ENCODE measurements around the gene USP9X.
A peak's percentile ranks its signal among the peaks of the same experiment; 100 is the strongest.
"Not testable (repeated sequence)": the region's sequence is repeated elsewhere in the genome, so short reads cannot be mapped to it uniquely, and the experiment has no call there.

Gene USP9X

DNA sequence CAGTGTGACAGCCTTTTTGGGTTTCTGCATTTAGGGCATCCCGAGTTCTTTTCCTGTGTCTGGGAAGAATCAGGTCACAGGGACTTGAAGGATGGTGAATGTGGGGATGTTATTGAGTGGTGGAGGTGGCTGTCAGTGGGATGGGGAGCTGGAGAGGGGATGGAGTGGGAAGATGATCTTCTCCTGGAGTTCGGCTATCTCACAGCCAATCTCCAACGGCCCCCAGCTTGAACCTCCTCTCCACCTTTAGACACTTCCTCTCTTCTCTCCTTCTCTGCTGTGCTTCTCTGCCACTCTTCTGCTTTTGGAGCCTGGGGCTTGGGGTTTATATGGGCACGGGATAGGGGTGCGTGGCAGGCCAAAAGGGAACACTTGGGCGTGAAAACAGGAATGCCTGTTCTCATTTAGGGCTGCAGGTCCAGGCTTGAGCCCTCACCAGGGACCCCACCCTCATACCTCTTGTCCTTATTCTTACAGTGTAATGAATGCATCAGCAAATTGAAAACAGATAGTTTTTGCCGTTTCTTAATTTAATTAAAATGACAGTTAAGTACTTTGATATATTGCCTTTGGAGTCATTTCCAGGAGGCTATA, 37.5 kb downstream of the USP9X start:
- no peak for DNase-seq (ENCODE audit: low spot score)

DNA sequence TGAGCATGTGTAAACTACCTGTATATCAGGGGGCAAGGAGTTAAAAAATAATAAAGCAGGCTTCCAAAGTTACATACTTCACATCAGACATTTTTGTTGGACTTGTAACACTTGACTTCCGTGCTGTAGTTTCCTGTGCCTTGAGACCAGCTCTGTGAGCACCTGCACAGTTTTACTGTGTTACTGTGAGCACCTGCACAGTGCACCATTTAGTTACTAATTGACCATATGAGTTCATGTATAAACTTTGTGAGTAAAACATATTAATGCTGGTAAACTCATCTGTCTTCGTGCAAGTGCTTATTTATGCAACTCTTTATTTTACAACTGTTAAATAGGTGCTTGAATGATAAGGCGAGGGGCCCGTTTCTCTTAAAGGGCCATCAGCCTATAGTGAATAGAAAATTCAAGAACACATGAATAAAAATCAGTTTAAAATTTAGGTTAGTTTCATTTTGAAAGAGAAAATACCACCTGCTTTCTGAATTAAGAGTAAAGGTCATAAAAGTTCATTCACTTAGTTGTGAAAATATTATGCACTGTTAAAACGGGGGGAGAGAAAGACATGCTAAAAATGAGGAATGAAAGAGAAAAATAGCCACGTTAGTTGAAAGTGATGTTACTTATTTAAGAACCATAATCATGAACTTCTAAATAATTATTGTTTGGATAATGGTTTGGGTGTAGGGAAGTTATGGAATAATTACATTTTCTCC, 42.4 kb downstream of the USP9X start:
- no peak for DNase-seq (ENCODE audit: low spot score)

DNA sequence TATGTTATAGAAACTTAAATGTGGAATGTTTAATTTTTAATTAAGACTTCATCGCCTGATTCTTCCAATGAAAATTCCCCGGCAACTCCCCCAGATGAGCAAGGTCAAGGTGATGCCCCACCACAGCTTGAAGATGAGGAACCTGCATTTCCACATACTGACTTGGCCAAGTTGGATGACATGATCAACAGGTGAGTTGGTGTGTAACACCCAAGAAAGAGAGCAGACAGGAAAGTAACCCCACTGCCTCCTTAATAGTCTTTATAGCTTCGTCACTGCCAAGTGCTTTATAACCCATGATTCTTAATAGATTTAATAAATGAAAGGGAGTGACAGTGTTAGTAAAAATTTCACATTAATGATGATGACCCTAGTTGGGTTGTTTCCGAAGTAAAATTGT, 43.7 kb downstream of the USP9X start:
- DNase-seq (ENCODE audit: low spot score), result no peak

DNA sequence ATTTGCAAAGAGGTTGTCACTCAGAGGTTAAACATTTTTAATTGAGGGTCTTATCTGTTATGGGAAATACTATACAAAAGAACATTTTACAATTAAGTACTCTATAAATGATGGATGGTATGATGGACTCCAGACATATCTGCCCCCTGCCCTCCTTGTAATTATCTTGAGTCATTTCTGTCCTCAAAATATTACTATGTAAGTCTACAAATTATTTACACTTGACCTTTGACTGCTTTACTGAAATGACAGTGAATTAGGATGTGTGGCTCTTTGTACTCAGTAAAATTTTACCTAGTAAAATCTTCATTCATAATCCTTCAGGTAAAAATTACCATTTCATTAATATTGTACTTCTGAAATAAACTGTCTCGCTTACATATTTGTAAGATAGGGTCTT, 46.5 kb downstream of the USP9X start:
- no peak for DNase-seq (ENCODE audit: low spot score)

DNA sequence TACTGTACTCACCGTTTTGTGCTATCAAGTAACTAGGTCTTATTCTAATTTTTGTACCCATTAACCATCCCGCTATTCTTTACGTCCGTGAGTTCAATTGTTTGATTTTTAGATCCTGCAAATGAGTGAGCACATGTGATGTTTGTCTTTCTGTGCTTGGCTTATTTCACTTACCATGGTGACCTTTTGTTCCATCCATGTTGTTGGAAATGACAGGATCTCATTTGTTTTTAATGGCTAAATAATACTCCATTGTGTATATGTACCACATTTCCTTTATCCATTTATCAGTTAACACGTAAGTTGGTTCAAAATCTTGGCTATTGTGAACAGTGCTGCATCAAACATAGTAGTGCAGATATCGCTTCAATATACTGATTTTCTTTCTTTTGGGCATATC, 48.3 kb downstream of the USP9X start:
- DNase-seq (ENCODE audit: low spot score), result no peak

DNA sequence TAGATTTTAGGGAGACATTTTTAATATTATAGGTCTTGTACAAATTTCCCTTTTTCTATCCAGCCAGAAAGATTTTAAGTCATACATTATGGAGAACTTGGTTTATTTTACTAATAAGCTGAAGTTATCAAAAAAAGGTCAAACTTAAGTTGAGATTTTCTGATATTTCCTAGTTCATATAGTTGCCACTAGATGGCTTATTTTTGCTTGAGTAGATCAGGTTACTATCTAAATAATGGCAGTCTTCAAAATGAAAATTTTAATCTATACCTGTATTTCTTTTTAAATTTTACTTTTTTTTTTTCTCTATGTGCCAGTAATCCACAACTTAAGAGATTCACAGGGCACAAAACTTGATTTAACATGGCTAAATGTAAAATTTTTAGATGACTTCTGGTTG, 52.3 kb downstream of the USP9X start:
- no peak for DNase-seq (ENCODE audit: low spot score)

DNA sequence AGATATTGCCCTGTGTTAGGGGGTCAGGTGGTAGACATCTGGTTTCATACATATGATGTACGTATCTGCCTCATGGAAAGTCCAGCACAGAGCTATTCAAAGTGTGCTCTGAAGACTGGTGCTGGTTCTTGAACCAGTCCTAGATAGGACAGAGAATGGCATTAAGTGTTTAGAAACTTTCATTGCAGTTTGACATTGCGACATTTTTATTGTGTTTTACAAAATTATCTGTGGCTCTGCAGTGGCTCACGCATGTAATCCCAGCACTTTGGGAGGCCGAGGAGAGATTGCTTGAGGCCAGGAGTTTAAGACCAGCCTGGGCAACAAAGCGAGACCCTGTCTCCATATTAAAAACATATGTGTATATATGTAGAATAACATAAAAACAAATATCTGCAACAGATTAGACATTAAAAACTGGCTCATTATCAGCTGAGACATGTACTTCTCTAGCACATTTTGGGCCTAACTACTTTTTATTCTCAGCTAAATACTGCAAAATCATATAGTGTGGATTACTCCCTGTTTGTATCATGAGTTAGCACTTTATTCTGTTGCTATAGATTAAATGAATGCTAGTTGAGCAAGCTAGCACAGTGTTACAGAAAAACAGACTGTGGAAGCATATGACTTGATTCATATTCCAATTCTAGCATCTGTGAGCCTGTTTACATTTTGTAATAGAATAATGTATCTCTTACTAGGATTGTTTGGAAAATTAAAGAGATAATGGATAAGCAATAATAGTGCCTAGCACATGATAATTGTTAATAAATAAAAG, 57.1 kb downstream of the USP9X start:
- DNase-seq (ENCODE audit: low spot score), result no peak

DNA sequence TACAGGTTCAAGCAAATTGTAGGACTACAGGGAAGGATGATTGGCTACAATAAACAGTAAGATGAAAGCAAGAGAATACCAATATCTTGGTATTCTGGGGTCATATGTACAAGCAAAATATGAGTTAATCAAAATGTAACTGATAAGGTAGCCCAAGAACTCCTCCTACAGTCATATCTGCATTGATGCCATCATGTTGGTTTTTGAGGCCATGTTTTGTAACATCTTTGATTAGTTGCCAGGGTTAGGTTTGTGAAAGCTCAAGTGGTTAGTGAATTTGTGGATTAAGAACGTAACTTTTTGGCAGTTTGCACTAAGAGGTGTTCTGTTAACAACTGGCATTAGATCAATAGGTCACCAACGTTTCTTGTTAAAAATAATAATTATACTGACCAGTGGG, 59.6 kb downstream of the USP9X start:
- no peak for DNase-seq (ENCODE audit: low spot score)

DNA sequence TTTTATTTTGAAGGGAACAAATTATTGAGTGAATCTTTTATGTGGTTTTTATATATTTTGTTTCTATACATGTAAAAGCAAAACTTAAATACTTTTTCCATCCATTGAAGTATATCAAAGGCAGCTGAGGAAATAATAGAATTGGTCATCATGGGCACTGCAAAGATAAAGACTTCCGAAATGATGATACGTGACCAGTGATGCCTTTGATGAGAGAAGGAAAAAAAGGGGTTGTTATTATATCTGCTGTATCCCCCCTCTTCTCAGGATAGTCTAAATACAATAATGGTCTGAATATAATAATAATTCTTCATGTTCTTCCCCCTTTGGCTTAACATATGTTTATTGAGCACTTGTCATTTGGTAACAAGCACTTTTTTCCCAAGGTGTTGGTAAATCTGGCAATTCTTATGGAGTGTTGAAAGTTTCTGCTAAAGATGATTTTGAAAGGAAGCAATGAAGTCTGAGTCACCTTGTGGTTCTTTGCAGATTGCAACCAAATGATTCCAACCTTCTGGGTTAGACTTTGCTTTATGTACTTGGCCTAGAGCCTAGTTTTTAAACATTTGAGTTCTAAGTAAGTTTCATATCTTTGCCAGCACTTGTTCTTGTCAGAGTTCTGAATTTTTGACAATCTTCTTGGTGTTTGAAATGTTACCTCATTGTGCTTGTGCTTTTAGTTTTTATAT, 60.8 kb downstream of the USP9X start:
- no peak for DNase-seq (ENCODE audit: low spot score)

DNA sequence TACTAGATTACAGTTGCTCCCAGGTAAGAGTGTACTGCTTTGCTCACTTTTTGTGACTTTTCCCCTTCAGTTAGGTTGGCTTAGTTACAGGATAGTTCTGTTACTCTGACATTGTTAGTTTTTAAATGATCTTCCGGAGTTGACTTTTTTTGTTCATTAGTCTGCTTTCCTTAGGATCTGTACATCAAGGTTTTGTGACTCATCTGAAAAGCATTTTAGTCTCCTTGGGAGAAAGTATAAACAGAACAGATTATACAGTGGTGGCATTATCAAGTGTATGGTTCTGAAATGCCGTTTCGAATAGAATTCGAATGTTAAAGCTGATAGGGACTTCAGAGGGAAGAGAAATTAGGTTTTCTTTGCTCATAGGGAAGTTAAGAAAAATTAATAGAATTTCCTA, 63.3 kb downstream of the USP9X start:
- DNase-seq (ENCODE audit: low spot score), result no peak

DNA sequence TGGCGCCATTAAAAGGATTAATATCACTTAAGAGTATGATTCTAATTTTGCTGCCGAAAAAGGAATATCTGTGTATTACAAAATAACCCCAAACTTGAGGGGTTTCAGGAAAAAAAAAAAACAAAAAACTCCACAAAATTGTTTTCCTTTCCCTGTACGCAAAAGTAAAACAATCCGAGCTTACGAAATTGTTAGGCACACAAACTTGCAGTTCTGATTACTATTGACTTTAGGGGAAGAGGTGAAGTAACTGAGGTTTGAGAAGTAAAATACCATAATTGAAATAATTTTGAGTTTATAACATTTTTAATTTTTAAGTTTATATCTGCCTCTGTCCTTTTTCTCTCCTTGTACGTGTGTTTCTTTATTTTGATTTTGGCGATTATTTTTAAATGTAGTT, 64.8 kb downstream of the USP9X start:
- DNase-seq (ENCODE audit: low spot score), result no peak

DNA sequence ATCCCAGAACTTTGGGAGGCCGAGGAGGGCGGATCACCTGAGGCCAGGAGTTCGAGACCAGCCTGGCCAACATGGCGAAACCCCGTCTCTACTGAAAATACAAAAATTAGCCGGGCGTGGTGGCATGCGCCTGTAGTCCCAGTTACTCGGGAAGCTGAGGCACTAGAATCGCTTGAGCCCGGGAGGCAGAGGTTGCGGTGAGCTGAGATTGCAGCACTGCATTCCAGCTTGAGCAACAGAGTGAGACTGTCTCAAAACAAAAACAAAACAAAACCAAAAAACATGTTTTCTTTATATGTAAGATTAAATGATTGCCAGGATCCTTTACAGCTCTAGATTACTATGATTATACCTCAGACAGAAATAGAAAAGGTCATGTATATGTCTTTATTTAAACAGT, 66.5 kb downstream of the USP9X start:
- DNase-seq (ENCODE audit: low spot score), result not testable (repeated sequence)

DNA sequence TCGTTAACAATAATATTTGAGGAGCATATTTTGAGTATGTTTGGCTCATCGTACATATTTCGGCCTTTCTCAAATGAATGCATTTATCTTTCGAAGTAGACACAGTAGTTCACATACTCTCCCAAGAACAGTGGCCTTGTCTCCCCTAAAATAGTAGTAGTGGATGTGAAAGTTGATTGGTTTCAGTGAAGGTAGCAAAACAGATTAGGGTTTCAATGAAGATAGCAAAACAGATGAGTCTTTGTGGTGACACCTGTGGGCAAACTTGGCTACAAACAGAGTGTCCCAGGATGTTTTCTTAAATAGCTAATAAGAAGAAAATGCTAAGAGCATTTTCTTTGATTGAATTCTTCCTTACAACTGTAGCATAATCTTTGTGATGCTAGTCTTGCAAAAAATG, 67.0 kb downstream of the USP9X start:
- no peak for DNase-seq (ENCODE audit: low spot score)

DNA sequence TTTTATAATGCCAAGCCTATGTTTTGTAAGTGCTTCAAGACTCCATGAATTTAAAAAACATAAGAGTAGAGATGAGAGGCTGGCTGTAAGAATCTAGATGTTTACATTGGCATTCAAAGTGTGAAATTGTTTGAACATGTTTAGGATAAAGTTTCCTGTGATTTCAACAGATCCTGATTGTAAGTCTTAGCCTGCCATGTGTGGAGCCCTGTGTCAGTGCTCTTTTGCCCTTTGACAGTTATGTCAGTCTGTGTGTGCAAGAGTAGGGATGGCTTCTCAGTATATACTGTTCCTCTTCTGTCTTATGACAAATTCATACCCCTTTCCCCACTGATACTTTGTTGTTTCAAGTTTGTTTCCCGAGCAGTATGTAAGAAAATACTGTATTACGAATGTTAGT, 68.2 kb downstream of the USP9X start:
- DNase-seq (ENCODE audit: low spot score), result no peak

DNA sequence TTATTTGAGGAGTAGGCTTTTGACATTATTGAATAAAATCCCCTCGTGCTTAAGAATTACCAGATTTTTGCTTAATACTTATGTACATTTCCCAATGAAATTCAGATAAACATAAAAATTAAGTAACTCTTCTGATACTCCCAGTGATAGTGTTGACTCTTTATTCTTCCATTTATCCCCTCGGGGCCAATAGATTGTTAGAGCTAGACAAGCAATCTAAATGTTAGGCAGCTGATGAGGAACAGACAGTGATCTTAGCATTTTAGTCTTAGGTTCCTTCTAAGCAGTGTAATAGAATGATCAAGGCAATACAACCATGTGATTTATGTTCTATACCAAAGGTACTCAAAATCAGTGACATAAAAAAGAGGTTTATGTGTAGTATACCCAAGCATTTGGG, 68.7 kb downstream of the USP9X start:
- DNase-seq (ENCODE audit: low spot score), result no peak

DNA sequence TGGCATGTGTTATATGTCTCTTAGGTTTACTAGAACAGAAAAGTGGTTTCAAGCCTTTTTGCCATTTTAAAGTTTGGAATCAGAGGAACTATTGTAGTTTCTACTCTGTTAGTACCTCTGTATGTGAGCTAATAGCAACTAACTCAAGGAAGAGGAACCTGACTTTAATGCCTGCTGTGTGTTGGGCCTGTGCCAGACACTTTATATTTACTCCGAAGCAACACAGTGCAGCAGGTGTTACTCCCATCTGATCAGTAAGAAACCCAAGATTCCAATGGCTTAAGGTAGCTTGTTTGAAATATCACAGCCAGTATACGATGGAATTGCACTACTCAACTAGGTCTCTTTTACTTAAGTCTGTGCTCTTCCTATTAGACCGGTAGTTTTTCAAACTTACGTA, 79.2 kb downstream of the USP9X start:
- DNase-seq (ENCODE audit: low spot score), result no peak

DNA sequence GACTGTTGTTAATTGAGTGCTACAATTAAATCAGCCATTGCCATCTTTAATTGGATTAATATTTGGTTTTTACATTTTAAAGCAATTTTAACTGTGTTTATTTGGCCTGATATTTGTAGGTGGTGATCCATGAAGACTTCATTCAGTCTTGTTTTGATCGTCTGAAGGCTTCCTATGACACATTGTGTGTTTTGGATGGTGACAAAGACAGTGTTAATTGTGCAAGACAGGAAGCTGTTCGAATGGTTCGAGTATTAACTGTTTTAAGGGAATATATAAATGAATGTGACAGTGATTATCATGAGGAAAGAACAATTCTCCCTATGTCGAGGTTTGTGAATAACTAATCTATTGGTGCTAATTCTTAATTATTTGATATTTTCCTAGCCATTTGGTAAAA, 82.6 kb downstream of the USP9X start:
- DNase-seq (ENCODE audit: low spot score), result no peak

DNA sequence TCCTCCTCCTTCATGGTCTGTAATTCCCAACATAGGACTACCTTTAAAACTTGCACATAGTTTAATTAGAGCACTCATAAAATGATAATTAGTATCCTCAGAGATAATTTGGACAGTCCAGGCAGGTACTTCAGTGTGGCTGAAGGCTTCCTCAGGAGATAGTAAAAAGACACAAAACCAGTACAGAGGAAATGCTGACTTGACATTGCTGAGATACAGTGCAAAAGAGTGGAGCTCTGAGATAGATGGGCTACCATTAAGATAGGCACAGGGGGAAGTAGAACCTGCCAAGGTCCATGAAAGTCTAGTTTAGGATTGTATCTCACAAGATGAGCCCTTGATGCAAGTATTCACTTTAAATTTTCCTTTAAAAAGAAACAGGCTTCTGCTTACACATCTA, 91.0 kb downstream of the USP9X start:
- DNase-seq (ENCODE audit: low spot score), result no peak

DNA sequence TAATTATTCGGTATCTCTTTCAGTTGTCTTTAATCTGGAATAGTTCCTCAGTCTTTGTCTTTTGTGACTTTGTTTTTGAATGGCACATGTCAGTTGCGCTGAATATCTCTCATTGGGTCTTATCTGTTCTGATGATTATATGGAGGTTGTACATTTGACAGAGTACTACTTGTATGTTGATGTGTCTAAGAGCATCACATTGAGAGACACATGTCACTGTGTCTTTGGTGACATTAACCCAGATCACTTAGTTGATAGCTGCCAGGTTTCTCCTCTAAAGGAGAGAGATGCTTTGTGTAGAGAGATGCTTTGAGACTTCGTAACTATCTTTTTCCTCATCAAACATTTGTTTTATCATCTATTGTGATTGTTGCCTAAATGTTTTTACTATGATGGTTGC, 92.1 kb downstream of the USP9X start:
- no peak for DNase-seq (ENCODE audit: low spot score)

DNA sequence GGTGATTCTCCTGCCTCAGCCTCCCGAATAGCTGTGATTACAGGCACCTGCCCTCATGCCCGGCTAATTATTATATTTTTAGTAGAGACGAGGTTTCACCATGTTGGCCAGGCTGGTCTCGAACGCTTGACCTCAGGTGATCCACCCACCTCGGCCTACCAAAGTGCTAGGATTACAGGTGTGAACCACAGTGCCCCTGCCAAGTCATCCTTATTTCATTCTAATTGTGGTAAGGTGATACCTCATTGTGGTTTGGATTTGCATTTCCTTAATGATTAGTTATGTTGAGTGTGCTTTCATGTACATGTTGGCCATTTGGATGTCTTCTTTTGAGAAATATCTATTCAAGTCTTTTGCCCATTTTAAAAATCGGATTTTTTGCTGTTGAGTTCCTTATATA, 93.0 kb downstream of the USP9X start:
- no peak for DNase-seq (ENCODE audit: low spot score)

DNA sequence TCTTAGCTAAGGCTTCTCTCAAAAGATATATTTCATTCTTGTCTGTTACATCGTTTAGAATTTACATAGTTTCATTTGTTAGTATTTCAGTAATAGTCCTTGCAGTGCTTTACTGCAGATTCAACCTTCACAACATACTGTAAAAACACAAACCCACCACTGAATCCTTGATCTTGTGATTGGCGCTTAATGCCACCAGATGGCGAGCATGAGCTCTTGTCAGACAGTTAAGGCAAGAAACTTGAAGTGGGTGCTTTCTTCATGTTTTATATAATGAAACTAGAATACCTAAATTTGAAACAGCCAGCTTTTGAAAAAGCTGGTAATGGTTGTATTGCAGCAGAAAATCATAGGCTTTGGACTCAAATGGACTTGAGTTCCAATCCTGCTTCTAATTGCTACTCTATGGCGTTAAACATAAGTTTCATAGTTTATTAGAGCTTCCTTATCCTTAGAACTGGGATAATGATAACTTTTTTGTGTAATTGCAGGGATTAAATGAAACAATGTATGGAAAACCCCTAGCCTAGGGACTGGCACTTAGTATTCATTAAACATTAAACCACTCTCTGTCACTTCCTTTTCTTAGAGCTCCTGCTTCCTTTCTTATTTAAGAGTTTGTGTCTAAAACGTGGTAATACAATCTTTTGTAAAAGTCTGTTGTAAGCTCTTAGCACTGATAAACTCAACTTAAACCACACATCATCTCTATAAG, 95.1 kb downstream of the USP9X start:
- peak; percentile 6 for DNase-seq (ENCODE audit: low spot score)

DNA sequence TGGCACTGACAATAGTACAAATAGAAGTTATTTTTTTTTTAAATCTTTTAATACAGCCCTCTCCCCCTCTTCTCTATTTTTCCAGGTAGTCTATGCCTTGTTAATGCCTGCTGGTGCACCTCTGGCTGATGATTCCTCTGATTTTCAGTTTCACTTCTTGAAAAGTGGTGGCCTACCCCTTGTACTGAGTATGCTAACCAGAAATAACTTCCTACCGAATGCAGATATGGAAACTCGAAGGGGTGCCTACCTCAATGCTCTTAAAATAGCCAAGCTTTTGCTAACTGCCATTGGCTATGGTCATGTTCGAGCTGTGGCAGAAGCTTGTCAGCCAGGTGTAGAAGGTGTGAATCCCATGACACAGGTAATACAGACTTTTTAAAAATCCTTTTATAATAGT, 99.1 kb downstream of the USP9X start:
- DNase-seq (ENCODE audit: low spot score), result no peak

Measured in HuH-7 (cell line).